Endothelial cell of umbilical vein (primary cell): ENCODE measurements around the gene PSMB8. TPM values are rescaled to one million over a fixed set of nuclear protein-coding genes. Genes with fewer than 3 reads are reported as not detected.

Source experiments
- BruUV-seq: library from RNA; stranded (reverse); fragments of 400-500 nt; replicated peaks from 2 replicates; lab custom pipeline; 2021; lab: Mats Ljungman, UMichigan
- CTCF ChIA-PET: fragments of 300-600, 350-600 bp; sonication (Branson Sonifier 250); formaldehyde crosslinking; loops from one replicate; lab custom pipeline; 2021; ENCODE audit warnings: antibody characterized with exemption, inconsistent platforms; lab: Charles Lee
- POLR2A ChIA-PET: fragments of 300-600, 350-600 bp; sonication (Branson Sonifier 250); formaldehyde crosslinking; loops from one replicate; lab custom pipeline; 2021; ENCODE audit warnings: antibody characterized with exemption, inconsistent platforms; lab: Charles Lee
- DNase-seq: peaks from one replicate; pipeline ENCODE4 v3.0.0-alpha.2; 2011; ENCODE audit warnings: low read depth, low spot score
- FAIRE-seq: peaks from 2 replicates; lab custom pipeline; 2011; peaks lifted over from hg19 to GRCh38; lab: Jason Lieb, UNC
- H2AFZ ChIP-seq: 2 replicates; pipeline ENCODE4 v1.6.0; 2012; ENCODE audit warnings: low read depth, low read length, control low read depth, inconsistent platforms
- H3K27ac ChIP-seq: 2 replicates; pipeline ENCODE4 v1.5.1; 2011; ENCODE audit warnings: low read depth, mild to moderate bottlenecking, control low read depth, low read length, moderate library complexity; ENCODE audit not compliant: insufficient read depth
- H3K27me3 ChIP-seq, 2 experiments: 2 replicates each; pipeline versions ENCODE4 v1.6.0 to v1.6.1; 2011; ENCODE audit warnings: low read length in 2 of 2, mixed read lengths in 1 of 2; ENCODE audit not compliant: control insufficient read depth in 2 of 2, insufficient read depth in 2 of 2
- H3K36me3 ChIP-seq, 2 experiments: 2 replicates in 1 of 2; 3 replicates in 1 of 2; pipeline ENCODE4 v1.5.1; 2011; ENCODE audit warnings: low read length in 2 of 2, mild to moderate bottlenecking in 1 of 2, moderate library complexity in 1 of 2; ENCODE audit not compliant: control insufficient read depth in 2 of 2, insufficient read depth in 2 of 2; ENCODE audit errors: extremely low read depth in 1 of 2
- H3K4me1 ChIP-seq: 3 replicates; pipeline ENCODE4 v1.5.1; 2011; ENCODE audit warnings: mild to moderate bottlenecking, low read length; ENCODE audit not compliant: control insufficient read depth, insufficient read depth; ENCODE audit errors: extremely low read depth
- H3K4me2 ChIP-seq: 2 replicates; pipeline ENCODE4 v1.6.1; 2011; ENCODE audit warnings: low read length, control low read depth, mixed read lengths; ENCODE audit not compliant: insufficient read depth
- H3K4me3 ChIP-seq, 3 experiments: fragments of 200-600 bp in 1 of 3; sonication (generic), shearing (Covaris generic) in 1 of 3; replicated peaks in 1 of 3; 2 replicates each; pipeline ENCODE4 v1.5.1; 2011 to 2016; ENCODE audit warnings: control low read depth in 3 of 3, low read length in 3 of 3, mild to moderate bottlenecking in 2 of 3, inconsistent platforms in 1 of 3, low read depth in 1 of 3, moderate library complexity in 1 of 3; ENCODE audit not compliant: insufficient read depth in 1 of 3
- H3K79me2 ChIP-seq: 2 replicates; pipeline ENCODE4 v1.6.0; 2012; ENCODE audit warnings: low read length, inconsistent platforms; ENCODE audit not compliant: control insufficient read depth, insufficient read depth
- H3K9ac ChIP-seq: replicated peaks from 2 replicates; pipeline ENCODE3; 2011; ENCODE audit warnings: low read length, control low read depth; ENCODE audit not compliant: insufficient read depth; ENCODE audit errors: extremely low read depth
- H3K9me1 ChIP-seq: replicated peaks from 3 replicates; pipeline ENCODE4 v1.6.0; 2011; ENCODE audit warnings: mild to moderate bottlenecking, low read length; ENCODE audit not compliant: control insufficient read depth, insufficient read depth; ENCODE audit errors: extremely low read depth
- H3K9me3 ChIP-seq: replicated peaks from 2 replicates; pipeline ENCODE4 v1.5.1; 2012; ENCODE audit warnings: low read length, inconsistent platforms; ENCODE audit not compliant: control insufficient read depth, insufficient read depth
- H4K20me1 ChIP-seq: replicated peaks from 2 replicates; pipeline ENCODE3; 2011; ENCODE audit warnings: mild to moderate bottlenecking, low read length; ENCODE audit not compliant: control insufficient read depth, insufficient read depth; ENCODE audit errors: extremely low read depth
- EZH2 ChIP-seq: IDR thresholded peaks from 2 replicates; pipeline ENCODE4 v1.6.1; 2012; ENCODE audit warnings: borderline replicate concordance, low read depth, mild to moderate bottlenecking, moderate library complexity, low read length, inconsistent platforms; ENCODE audit not compliant: severe bottlenecking
- FOS ChIP-seq: IDR thresholded peaks from 2 replicates; pipeline ENCODE4 v1.6.1; 2011; ENCODE audit warnings: mild to moderate bottlenecking, low read length, moderate library complexity, borderline replicate concordance; ENCODE audit not compliant: insufficient read depth
- GATA2 ChIP-seq: IDR thresholded peaks from 2 replicates; pipeline ENCODE4 v1.7.0; 2011; ENCODE audit warnings: low read depth, mild to moderate bottlenecking, moderate library complexity, mixed read lengths, low read length; ENCODE audit not compliant: insufficient read length, insufficient read depth
- JUN ChIP-seq: IDR thresholded peaks from 2 replicates; pipeline ENCODE4 v1.6.1; 2011; ENCODE audit warnings: borderline replicate concordance, low read depth; ENCODE audit not compliant: insufficient read length, insufficient read depth
- MYC ChIP-seq: IDR thresholded peaks from one replicate; pipeline ENCODE4 v1.6.1; 2011; ENCODE audit warnings: mild to moderate bottlenecking, low read depth, low read length
- POLR2A ChIP-seq: IDR thresholded peaks from 2 replicates; pipeline ENCODE4 v1.6.1; 2012; ENCODE audit warnings: low read depth, mild to moderate bottlenecking, control low read depth, low read length
- POLR2AphosphoS5 ChIP-seq: IDR thresholded peaks from 2 replicates; pipeline ENCODE4 v1.6.1; 2012; ENCODE audit warnings: low read depth, mild to moderate bottlenecking, control low read depth, low read length, moderate library complexity; ENCODE audit not compliant: insufficient read depth
- dilution Hi-C: fragments of 300-500 bp; cut with MboI; formaldehyde crosslinking; loops from one replicate; pipeline ENCODE4 v1.15.0; 2019; ENCODE audit warnings: low sequenced_read_pairs; ENCODE audit not compliant: extremely low pct_ligation_motif_present
- intact Hi-C: fragments of 100-400 bp; cut with micrococcal nuclease; formaldehyde crosslinking; loops from one replicate; pipeline ENCODE4 v1.10.0; 2022
- polyA plus RNA-seq, 4 experiments: library from polyadenylated mRNA; depleted of rRNA in 3 of 4; stranded (reverse) in 3 of 4; unstranded in 1 of 4; fragments of >200 nt; gene quantifications; 2 replicates each; pipeline versions ENCODE4 v1.2.1 to v1.2.3, GENCODE V29; 2011 to 2012; ENCODE audit warnings: missing spikeins in 1 of 4
- total RNA-seq: library from RNA; stranded (reverse); gene quantifications from 2 replicates; pipeline ENCODE4 v1.2.3, GENCODE V29; 2021
- TF ChIP-seq, protein P1 (sequence below): IDR thresholded peaks from 2 replicates; pipeline ENCODE4 v1.6.1; 2011; ENCODE audit not compliant: insufficient read depth, insufficient read length
- TF ChIP-seq, protein P2 (sequence below), 2 donors: IDR thresholded peaks; 1 replicate in 1 of 2; 2 replicates in 1 of 2; pipeline ENCODE4 v1.5.1; 2011; ENCODE audit warnings: low read length in 2 of 2, mild to moderate bottlenecking in 2 of 2, moderate library complexity in 2 of 2, control low read depth in 1 of 2, inconsistent platforms in 1 of 2, low read depth in 1 of 2; ENCODE audit not compliant: insufficient read depth in 1 of 2; ENCODE audit errors: extremely low read depth in 1 of 2

The PSMB8 gene
- total and polyA plus RNA-seq, 2 donors (not counting 3 experiments of a cell fraction or from before 2014, with no cell fraction given): 40.1 to 49.4 TPM

GRCh38 chr6:32847004-32847403 is 3.2 kb upstream of the PSMB8 start:
- Histone ChIP-seq H3K36me3 (no peaks in the 10 kb centered on the region), H3K9me3 (no peaks in the 10 kb centered on the region), H3K4me2 (no peak overlapping the region), H3K4me1 (peaks cover 6% of the 10 kb centered on the region), H3K9me1 (no peaks in the 10 kb centered on the region), H4K20me1 (no peaks in the 10 kb centered on the region), H3K27ac (no peak overlapping the region), H3K9ac (no peak overlapping the region), H2AFZ (no peak overlapping the region), H3K79me2 (no peaks in the 10 kb centered on the region), H3K4me3 (no peak overlapping the region), H3K27me3 (no peaks in the 10 kb centered on the region)
- ChIA-PET CTCF (interaction anchor here (11.0 kb wide), 1 partner anchor 22 kb away, joined by 397 read pairs; no protein-coding TSS in a partner anchor), POLR2A (interaction anchor here (0.5 kb wide), 1 partner anchor 470 kb away, joined by 3 read pairs; the partner anchor contains the start of gene ZBTB22)
- dilution Hi-C loops (no loop called here), intact Hi-C loops (no loop called here)
- BruUV-seq: no TSS peak
- FAIRE-seq (no peak), DNase-seq (no peak)
- TF ChIP-seq GATA2: no peak
- TF ChIP-seq POLR2A: no peak
- no peak for TF ChIP-seq MYC
- TF ChIP-seq, protein P1, sequence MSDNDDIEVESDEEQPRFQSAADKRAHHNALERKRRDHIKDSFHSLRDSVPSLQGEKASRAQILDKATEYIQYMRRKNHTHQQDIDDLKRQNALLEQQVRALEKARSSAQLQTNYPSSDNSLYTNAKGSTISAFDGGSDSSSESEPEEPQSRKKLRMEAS: no peak
- no peak for TF ChIP-seq JUN
- TF ChIP-seq EZH2: no peak
- no peak for TF ChIP-seq FOS
- no peak for TF ChIP-seq POLR2AphosphoS5
- TF ChIP-seq, protein P2, sequence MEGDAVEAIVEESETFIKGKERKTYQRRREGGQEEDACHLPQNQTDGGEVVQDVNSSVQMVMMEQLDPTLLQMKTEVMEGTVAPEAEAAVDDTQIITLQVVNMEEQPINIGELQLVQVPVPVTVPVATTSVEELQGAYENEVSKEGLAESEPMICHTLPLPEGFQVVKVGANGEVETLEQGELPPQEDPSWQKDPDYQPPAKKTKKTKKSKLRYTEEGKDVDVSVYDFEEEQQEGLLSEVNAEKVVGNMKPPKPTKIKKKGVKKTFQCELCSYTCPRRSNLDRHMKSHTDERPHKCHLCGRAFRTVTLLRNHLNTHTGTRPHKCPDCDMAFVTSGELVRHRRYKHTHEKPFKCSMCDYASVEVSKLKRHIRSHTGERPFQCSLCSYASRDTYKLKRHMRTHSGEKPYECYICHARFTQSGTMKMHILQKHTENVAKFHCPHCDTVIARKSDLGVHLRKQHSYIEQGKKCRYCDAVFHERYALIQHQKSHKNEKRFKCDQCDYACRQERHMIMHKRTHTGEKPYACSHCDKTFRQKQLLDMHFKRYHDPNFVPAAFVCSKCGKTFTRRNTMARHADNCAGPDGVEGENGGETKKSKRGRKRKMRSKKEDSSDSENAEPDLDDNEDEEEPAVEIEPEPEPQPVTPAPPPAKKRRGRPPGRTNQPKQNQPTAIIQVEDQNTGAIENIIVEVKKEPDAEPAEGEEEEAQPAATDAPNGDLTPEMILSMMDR (IDR thresholded peaks at IDR 0.05; ENCODE audit: extremely low read depth in 1 of 2, insufficient read depth in 1 of 2, low read depth in 1 of 2, low read length in 2 of 2): no peak
